ENCODE results near the gene PRDM16. TPM values are rescaled to one million over a fixed set of nuclear protein-coding genes. Genes with fewer than 3 reads are reported as not detected.

The PRDM16 gene
- total and polyA plus RNA-seq, 2 of the 13 experiments (the other 11 are each of a cell fraction or from before 2014, with no cell fraction given): 0.15 to 0.81 TPM

DNA sequence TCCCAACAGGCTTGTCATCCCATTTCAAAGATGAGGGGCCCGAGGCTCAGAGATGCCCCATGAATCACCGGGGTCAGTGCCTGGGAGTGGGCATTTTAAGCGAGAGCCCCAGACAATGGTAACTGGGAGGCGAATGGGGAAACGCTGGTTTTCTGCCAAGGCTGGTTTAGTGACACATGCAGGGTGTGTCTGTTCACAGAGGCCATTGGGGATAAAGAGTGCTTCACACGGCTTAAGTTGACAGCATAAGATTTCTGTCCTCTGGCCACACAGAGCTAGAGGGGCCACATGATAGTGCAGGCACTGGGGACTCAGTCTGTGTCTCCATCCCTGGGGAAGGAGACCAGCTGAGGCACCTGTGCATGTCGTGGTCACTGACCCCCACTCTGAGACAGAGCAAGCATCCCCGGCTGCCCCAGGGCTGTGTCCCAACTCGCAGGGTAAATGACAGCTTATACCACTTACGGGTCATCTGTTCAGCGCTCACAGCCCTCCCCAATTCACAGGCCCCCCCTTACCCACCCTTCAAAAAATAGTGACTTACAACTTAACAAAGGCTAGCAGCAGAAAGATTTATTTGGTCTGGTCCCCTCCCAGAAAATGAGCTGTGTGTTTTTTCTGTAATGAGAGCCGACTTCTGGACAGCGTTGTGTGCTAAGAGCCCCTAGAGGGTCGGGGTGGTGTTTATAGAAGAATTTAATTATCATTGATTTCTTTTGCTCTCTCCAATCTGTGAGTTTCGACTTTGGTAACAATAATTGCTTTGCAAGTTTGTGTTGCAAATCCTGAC, 350.6 kb downstream of the PRDM16 start:
- H3K27ac ChIP-seq (ENCODE audit: extremely low read length, insufficient read depth, low read length): no peak overlapping the region
- no TSS peak for BruUV-seq (replicated peaks)
- ChIA-PET CTCF (ENCODE audit: low intra/inter-chr PET ratio, low total read pairs) (no interaction called here), POLR2A (no interaction called here)
- H3K9me3 ChIP-seq (ENCODE audit: low read length): peaks cover 11% of the 10 kb centered on the region
- 72% methylated on average over 10 of the region's 15 CpGs for WGBS (ENCODE audit: low lambda C conversion rate)
- H3K4me1 ChIP-seq (ENCODE audit: insufficient read depth, low read length): peaks cover 54% of the 10 kb centered on the region
- no peak for DNase-seq (ENCODE audit: low spot score)
- no peak overlapping the region for H2AFZ ChIP-seq (ENCODE audit: low read length)
- no peaks in the 10 kb centered on the region for H4K20me1 ChIP-seq (ENCODE audit: insufficient read depth, low read length)
- in situ Hi-C loops (cut with HindIII; ENCODE audit: extremely low pct_ligation_motif_present, low pct_unique_long_range_greater_than_20kb): loop anchor here (5.0 kb wide), 1 partner anchor 352 kb away; the partner anchor contains the start of gene PRDM16
- no peak overlapping the region for H3K9ac ChIP-seq (ENCODE audit: insufficient read depth, low read depth, low read length)
- no peak for ATAC-seq
- no peaks in the 10 kb centered on the region for H3K36me3 ChIP-seq (replicated peaks in 1 of 2; ENCODE audit: control insufficient read depth in 1 of 2, insufficient read depth in 2 of 2, low read length in 2 of 2)
- no peak overlapping the region for H3K4me3 ChIP-seq (replicated peaks in 1 of 3; ENCODE audit: insufficient read depth in 1 of 3, low read depth in 2 of 3, low read length in 3 of 3)
- FAIRE-seq: no peak
- H3K79me2 ChIP-seq (ENCODE audit: insufficient read depth, low read length): no peaks in the 10 kb centered on the region
- intact Hi-C loops (cut with micrococcal nuclease; ENCODE audit: unreplicated experiment): loop anchor here (10.0 kb wide), 1 partner anchor 545 kb away; no protein-coding TSS in a partner anchor
- H3K27me3 ChIP-seq (ENCODE audit: control insufficient read depth in 1 of 2, insufficient read depth in 2 of 2, low read length in 2 of 2): peaks cover 2 to 9% of the 10 kb centered on the region in 2 experiments; a peak in 2 of 5 replicates
- H3K4me2 ChIP-seq (ENCODE audit: low read depth, low read length): no peak overlapping the region
- TF ChIP-seq NFE2 (CRISPR knock-in tag; IDR thresholded peaks at IDR 0.05): no peak
- no peak for TF ChIP-seq ZNF564 (CRISPR knock-in tag; IDR thresholded peaks at IDR 0.05)
- TF ChIP-seq KAT7 (CRISPR knock-in tag; IDR thresholded peaks at IDR 0.05; ENCODE audit: borderline replicate concordance): no peak
- TF ChIP-seq GATAD1 (CRISPR knock-in tag; IDR thresholded peaks at IDR 0.05): no peak
- TF ChIP-seq CREBL2 (CRISPR knock-in tag; IDR thresholded peaks at IDR 0.05; ENCODE audit: borderline replicate concordance): no peak
- TF ChIP-seq, protein P1, sequence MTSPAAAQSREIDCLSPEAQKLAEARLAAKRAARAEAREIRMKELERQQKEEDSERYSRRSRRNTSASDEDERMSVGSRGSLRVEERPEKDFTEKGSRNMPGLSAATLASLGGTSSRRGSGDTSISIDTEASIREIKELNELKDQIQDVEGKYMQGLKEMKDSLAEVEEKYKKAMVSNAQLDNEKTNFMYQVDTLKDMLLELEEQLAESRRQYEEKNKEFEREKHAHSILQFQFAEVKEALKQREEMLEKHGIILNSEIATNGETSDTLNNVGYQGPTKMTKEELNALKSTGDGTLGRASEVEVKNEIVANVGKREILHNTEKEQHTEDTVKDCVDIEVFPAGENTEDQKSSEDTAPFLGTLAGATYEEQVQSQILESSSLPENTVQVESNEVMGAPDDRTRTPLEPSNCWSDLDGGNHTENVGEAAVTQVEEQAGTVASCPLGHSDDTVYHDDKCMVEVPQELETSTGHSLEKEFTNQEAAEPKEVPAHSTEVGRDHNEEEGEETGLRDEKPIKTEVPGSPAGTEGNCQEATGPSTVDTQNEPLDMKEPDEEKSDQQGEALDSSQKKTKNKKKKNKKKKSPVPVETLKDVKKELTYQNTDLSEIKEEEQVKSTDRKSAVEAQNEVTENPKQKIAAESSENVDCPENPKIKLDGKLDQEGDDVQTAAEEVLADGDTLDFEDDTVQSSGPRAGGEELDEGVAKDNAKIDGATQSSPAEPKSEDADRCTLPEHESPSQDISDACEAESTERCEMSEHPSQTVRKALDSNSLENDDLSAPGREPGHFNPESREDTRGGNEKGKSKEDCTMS (CRISPR knock-in tag; conservative IDR thresholded peaks at IDR 0.05): no peak
- TF ChIP-seq, protein P2, sequence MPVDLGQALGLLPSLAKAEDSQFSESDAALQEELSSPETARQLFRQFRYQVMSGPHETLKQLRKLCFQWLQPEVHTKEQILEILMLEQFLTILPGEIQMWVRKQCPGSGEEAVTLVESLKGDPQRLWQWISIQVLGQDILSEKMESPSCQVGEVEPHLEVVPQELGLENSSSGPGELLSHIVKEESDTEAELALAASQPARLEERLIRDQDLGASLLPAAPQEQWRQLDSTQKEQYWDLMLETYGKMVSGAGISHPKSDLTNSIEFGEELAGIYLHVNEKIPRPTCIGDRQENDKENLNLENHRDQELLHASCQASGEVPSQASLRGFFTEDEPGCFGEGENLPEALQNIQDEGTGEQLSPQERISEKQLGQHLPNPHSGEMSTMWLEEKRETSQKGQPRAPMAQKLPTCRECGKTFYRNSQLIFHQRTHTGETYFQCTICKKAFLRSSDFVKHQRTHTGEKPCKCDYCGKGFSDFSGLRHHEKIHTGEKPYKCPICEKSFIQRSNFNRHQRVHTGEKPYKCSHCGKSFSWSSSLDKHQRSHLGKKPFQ (CRISPR knock-in tag; IDR thresholded peaks at IDR 0.05; ENCODE audit: insufficient replicate concordance): no peak
- no peak for TF ChIP-seq FOXO4 (CRISPR knock-in tag; conservative IDR thresholded peaks at IDR 0.05)
- no peak for TF ChIP-seq NR0B2 (CRISPR knock-in tag; IDR thresholded peaks at IDR 0.05)
- TF ChIP-seq BCL6 (CRISPR knock-in tag; IDR thresholded peaks at IDR 0.05): no peak
- TF ChIP-seq ZBTB21 (CRISPR knock-in tag; IDR thresholded peaks at IDR 0.05): no peak
- TF ChIP-seq SP4 (CRISPR knock-in tag; IDR thresholded peaks at IDR 0.05): no peak
- TF ChIP-seq XRCC5 (optimal IDR thresholded peaks at IDR 0.05; ENCODE audit: low read length): no peak
